Body of pancreas (tissue), 4 donors: Measurements from ENCODE around the gene GRIK1.

Source experiments
- POLR2A ChIP-seq, 3 donors: fragments of 450-650 bp; IDR thresholded peaks; one replicate each; pipeline ENCODE4 v1.6.1; 2016; ENCODE audit warnings: antibody characterized with exemption in 3 of 3, mild to moderate bottlenecking in 2 of 3
- TF ChIP-seq, protein P1 (sequence below), 7 experiments: fragments of 450-650 bp in 4 of 7; fragments of 200-600 bp in 3 of 7; sonication (generic) in 3 of 7; IDR thresholded peaks; one replicate each; pipeline ENCODE4 v1.5.1; 2016 to 2019; ENCODE audit warnings: antibody characterized with exemption in 7 of 7

DNA sequence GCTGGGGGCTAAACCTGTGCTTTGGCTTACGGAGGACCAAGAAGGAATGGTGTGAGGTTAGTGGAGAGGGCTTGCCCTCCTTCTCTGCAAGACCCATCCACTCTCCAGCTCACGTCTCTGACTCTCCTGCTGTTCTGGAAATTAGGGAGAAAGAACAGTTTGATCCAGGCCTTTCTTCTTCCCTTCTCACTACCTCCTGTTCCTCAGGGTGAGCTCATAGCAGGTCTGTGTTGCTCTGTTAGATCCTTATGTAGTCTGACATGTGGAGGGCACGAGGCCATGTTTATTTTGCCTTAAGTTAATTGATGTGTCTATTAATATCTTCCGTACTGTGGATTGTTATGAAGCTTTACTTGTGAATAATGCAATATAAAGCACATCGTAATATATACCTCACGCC is 315.0 kb downstream of the GRIK1 start:
- TF ChIP-seq, protein P1, sequence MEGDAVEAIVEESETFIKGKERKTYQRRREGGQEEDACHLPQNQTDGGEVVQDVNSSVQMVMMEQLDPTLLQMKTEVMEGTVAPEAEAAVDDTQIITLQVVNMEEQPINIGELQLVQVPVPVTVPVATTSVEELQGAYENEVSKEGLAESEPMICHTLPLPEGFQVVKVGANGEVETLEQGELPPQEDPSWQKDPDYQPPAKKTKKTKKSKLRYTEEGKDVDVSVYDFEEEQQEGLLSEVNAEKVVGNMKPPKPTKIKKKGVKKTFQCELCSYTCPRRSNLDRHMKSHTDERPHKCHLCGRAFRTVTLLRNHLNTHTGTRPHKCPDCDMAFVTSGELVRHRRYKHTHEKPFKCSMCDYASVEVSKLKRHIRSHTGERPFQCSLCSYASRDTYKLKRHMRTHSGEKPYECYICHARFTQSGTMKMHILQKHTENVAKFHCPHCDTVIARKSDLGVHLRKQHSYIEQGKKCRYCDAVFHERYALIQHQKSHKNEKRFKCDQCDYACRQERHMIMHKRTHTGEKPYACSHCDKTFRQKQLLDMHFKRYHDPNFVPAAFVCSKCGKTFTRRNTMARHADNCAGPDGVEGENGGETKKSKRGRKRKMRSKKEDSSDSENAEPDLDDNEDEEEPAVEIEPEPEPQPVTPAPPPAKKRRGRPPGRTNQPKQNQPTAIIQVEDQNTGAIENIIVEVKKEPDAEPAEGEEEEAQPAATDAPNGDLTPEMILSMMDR (IDR thresholded peaks at IDR 0.05): no peak
- no peak for TF ChIP-seq POLR2A (IDR thresholded peaks at IDR 0.05)
